Stimulated activated CD4-positive, alpha-beta T cell treated with anti-CD3 and anti-CD28 coated beads, TNF-alpha, amount 100 ng/mL, for 24 hours (primary cell): ENCODE measurements around the gene CNTNAP2.

Source experiments
- DNase-seq, 3 experiments: peaks; one replicate each; pipeline ENCODE4 v3.0.0-alpha.2; 2020; ENCODE audit warnings: low read depth in 3 of 3

Gene CNTNAP2

DNA sequence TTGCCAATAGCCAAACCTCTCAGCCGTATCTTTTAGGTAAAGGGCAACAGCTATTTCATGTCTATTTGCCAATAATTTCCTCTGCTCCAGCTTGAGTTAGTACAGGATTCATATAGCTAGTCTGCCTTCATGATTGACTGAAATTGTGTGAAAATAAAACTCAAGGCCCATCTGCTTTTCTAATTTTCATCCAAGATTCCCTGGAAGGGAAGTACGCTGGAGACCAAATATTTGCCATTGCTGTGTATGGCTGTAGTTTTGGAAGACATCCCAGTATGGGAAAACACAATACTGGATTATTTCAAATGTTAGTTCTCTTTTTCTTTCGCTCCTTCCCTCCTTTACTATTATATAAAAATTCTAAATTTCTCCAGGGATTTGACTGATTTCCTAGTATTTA is 652.4 kb downstream of the CNTNAP2 start:
- no peak for DNase-seq

DNA sequence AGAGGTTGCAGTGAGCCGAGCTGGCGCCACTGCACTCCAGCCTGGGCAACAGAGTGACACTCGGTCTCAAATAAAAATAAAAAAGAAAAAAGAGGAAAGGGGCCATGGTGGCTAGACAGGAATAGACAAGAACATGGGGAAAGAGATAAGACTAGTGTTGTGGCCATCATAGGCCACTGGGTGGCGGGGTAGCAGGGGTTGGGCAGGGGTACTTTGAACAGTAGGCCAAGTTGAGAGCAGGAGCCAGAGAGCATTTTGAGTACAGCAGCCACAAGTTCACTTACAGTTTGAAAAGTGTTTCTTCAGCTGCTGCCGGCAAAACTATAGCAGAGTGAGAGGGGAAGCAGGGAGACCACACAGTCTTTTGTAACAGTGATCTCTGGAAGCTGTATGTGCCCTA is 656.0 kb downstream of the CNTNAP2 start:
- DNase-seq, result no peak

DNA sequence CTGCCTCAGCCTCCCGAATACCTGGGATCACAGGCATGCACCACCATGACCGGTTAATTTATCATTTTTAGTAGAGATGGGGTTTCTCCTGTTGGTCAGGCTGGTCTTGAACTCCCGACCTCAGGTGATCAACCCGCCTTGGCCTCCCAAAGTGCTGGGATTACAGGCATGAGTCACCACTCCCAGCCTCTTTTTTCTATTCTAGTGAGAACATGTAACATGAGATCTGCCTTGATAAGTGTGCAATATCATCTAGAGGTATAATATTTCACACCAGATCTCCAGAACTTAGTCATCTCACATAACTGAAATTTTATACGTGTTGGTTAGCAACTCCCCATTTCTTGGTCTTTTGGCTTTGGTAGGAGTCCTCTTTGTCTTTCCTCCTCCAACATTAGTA is 656.9 kb downstream of the CNTNAP2 start:
- no peak for DNase-seq

DNA sequence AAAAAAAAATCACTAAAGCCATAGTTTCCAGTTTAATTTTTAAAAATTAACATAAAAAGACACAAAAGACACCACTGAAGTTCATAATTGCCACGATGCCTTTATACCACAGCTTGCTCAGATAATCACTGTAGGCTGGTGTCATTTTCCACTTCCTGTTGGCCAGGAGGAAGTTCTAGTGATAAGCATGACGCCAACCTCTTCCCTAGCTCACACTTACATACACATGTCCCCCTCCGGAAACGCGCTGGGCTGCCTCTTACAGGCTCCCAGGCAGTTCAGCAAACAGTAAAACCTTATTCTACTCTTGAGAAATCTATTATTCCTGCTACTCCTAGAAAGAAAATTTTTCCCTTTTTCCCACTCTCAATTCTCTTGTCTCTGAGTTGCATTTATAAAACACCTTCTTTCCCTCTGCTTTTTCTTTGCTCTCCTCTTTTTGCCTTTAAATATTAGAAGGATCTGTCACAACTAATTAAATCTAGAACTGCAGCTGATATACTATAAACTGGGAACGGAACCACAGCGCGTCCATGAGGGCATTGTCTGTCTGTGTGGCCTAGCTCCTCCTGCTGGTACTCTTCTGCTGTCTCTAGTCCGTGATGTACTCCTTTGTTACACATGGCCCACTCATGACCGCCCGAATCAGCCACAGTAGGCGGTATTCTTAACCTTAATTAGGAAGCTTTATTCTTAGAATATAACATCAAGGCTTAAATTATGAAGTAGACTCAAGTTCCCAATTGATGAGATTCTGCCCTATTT is 664.9 kb downstream of the CNTNAP2 start:
- no peak for DNase-seq

DNA sequence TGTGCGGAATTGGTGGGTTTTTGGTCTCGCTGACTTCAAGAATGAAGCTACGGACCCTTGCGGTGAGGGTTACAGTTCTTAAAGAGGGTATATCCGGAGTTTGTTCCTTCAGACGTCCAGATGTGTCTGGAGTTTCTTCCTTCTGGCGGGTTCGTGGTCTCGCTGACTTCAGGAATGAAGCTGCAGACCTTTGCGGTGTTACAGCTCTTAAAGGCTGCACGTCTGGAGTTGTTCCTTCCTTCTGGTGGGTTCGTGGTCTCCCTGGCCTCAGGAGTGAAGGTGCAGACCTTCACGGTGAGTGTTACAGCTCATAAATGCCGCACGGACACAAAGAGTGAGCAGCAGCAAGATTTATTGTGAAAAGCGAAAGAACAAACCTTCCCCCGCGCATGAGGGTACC is 670.7 kb downstream of the CNTNAP2 start:
- DNase-seq, result no peak

DNA sequence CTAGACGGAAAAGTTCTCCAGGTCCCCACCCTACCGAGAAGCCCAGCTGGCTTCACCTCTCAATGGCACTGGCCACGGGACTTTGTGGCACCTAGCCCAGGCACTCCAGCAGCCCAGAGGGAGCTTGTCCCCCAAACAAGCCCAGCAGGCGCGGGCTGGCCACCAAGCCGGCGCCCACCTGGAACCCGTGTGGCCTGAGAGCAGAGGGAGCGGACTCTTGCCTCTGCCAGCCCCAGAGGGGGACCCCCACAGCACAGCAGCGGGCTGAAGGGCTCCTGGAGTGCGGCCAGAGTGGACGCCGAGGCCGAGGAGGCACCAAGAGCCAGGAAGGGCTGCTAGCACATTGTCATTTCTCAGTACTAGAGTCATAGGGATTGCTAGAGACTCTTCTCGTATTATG is 671.4 kb downstream of the CNTNAP2 start:
- DNase-seq, result no peak

DNA sequence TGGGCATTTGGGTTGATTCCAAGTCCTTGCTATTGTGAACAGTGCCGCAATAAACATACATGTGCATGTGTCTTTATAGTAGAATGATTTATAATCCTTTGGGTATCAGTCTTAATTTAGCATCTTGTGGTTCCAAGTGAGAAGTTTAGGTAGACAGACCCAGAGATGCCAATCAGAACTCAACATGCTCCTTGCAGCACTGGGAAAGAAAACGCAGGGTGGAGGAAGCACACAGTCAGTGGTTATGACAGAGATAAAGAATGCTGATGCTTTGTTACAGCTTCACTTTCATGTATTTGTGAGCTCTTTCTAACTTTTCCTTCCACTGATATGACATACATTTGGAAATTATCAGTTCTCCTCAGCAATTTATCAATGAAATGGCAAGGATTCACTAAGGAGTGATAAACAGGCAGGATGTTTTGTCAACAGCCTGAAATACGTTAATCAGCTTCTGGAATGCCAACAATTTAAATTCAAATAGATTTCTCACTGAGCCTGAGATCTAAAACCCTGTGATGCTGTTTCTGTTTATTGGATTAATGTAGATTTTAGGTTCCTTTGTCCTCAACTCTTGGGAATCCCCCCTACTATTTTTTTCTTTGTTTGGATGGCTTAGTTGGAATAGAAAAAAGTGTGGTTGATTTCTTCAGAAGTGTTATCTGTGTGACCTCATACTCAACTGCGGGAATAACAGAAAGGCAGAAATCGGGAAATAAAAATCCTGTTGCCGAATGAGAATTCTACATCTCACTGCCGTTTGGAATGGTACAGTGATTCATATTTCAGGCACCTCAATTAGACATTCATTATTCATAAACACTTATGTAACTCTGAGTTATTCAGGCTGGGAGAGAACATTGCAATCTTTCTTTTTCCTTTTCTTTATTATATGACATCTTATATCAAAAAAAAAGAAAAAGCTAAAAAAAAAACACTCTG is 675.0 kb downstream of the CNTNAP2 start:
- DNase-seq, result no peak

DNA sequence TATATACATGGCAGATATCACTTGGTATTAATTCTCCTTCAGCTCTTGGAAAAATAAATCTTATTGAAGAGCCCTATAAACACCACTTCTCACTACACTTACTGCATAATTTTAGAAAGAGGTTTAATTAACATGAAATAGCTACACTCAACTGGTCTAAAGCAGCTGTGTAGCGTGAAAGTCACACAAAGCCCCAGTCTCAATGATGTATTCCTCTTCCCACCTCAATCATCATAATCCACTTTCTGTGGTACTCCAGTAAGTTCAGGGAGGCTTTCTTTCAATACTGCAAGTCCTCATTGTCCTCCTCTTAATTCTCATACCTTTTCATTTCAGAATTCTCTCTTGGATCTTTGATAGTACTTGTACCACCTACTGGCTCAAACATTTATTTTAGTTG is 688.0 kb downstream of the CNTNAP2 start:
- DNase-seq, result no peak

DNA sequence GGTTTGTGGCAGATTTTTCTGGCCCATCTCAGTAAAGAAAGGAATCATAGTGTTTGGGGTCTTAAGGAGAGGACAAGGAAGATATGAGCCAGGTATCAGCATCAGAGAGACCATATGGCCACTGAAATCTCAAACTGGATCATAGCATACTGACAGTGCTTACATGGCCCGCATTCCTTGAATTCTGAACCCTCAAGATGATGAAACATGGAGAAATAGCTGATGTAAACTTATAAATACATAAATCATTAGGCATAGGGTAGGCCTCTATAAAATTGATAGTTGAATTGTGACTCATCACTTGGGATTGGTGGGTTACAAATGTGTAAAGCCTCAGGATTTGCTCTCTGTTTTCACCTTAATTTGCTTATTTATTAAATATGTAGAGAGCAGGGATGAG is 688.5 kb downstream of the CNTNAP2 start:
- no peak for DNase-seq

DNA sequence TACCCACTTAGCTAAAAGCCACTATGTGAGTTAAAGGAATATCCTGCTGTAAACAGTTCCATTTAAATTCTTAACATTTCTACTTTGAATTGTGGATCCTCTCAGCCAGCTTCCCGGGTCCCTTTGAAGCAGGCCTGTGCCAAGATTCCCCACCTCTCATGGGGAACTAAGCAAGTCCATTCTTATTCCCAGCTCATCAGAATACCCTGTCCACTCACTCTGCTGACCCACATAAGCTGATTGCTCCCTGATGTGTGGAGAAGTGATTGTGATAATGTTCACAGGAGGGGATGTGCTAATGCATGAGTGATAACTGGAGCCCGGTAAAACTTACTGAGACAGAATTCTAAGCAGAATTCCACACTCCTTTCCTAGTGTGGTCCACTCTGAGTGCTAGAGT is 709.7 kb downstream of the CNTNAP2 start:
- DNase-seq, result no peak

DNA sequence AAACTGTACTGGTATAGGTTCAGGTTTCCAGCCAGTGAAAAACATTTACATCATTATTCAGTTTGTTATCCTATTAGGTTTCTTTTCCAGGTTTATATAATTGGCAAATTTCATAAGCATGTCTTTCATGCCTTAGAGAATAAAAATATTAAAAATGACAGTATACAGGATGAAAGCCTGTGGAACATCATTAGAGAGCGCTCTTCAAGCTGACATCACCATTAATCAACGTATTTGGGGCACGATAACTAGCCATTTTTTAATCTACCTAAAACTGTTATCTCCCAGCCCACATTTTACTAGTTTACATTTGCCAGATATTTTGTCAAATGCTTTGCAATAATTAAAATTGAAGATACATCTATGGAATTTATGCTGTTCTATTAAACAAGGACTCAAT is 714.1 kb downstream of the CNTNAP2 start:
- DNase-seq, result no peak

DNA sequence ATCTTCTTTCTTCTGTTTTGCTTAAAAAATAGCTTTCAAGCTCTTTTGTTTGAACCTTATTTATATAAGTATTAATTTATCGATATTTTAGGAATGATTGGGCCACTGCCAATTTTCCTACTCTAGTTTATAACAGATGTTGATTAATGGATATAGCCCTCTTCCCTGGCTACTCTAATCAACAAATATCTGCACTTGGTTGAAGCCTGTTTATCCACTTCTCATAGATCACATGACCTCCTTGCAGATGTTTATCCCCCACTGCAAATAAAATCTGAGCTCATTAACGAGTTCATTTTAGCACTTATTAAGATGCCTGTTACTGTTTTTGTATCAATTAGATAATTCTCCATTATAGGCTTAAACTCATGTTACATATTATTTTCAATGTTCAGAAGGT is 715.3 kb downstream of the CNTNAP2 start:
- DNase-seq, result no peak

DNA sequence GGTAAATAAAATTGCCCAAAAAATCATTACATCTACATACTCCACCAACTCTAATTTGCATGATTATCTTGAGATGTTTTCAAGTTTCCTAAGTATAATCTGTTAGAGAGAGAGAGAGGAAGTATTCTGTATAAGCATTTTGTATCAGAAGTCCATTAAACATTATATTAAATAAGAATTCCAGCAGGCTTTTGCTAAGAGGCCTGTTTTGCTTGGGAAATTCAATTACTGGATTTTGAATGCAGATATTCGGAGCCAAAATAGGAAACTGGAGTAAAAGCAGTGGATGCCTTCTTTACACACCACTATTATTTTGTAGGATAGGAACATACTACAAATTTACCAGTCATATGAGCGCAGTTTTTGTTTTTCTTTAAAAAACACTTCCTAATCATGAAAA is 727.8 kb downstream of the CNTNAP2 start:
- no peak for DNase-seq

DNA sequence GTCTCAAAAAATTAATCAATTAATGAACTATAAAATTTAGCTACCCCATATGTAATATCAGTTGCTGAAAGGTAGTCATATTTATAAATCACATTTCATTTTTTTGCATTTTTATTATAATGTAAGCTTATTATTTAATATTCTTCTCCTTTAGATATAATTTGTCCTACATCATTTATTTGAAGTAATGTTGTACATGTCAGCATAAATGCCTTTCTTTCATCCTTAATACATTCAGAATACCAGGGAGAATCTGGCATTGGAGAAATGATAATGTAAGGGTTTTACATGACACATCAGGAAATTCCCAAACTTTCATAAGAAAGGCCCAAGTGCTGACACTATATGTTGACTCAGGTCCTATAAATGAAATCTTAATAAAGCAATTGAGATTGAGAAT is 742.1 kb downstream of the CNTNAP2 start:
- DNase-seq, result no peak

DNA sequence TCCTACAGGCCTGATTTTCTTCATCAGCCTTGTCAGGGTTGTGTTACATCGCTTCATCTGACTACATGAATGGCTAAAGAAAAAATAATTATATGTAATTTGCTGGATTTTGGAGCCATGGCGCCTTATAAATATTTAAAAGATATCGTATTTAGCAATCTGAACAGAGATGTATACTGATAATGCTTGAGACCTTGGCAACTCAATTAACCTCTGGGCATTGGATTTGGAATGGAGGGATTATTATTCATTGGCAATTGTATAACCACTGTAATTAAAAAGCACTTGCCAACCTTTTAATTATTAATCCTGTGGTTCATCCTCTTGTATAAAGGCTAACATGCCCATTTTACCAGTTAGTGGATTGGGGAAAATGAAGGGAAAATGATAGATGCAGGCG is 745.1 kb downstream of the CNTNAP2 start:
- DNase-seq, result no peak

DNA sequence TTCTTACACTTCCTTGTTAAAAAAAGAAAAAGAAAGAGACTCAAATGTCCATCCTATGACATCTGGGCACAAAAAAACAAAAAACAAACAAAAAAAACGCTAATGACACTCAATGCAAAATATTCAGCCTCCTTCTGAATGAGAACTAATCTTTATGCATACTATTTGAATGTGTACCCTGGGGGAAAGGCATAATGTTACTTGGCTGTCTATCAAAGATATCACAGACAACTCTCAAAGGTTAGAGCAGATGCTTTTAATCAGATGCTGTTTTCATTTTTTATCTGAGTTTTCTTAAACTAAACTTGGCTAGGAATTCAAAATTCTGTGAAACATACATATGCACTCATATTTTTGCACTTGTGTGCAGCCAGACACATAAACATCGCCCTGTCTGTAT is 745.8 kb downstream of the CNTNAP2 start:
- DNase-seq, result no peak

DNA sequence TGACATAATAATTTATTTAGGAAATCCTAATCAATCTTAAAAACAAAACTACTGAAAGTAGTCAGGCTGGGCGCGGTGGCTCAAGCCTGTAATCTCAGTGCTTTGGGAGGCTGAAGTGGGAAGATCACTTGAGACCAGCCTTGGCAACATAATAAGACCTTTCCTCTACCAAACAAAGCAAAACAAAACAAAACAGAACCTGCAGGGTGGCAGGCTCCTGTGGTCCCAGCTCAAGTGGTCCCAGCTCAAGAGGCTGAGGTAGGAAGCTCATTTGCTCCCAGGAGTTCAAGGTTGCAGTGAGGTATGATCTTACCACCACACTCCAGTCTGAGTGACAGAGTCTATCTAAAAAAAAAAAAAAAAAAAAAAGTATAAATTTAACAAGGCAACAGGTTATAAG is 748.0 kb downstream of the CNTNAP2 start:
- DNase-seq, result no peak

DNA sequence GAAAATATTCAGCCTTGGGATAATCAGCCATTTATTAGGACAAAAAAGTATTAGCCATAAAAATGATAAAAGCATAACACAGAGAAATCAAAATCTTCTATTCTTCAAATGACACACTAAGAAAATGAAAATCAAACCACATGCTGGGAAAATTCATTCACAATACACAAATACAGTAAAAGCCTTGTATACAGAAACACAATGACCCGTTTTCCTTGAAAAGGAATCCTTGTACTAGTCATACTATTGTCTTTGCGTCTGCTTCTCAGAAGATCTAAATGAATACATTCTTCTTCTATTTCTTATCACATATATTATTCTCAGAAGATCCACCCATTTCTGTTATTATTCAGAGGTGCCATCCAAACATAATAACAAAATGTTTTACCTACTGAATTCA is 749.1 kb downstream of the CNTNAP2 start:
- no peak for DNase-seq

DNA sequence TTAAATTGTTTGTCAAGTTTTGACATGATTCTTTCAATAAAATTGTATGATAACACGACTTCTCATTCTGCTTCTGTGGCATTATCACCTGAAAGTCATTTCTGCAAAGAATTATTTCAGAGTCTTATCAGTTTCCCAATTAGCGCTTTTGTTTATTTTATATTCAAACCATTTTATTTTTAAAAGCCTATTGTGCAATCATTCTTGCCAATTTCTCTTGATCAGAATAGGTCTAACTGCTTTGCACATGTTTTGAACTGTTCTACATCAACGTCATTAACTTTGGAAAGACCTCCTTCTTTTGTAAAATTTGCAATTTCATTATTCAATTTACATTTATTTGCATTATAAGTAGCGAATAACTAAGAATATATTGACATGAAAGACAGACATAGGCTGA is 758.1 kb downstream of the CNTNAP2 start:
- DNase-seq, result no peak

DNA sequence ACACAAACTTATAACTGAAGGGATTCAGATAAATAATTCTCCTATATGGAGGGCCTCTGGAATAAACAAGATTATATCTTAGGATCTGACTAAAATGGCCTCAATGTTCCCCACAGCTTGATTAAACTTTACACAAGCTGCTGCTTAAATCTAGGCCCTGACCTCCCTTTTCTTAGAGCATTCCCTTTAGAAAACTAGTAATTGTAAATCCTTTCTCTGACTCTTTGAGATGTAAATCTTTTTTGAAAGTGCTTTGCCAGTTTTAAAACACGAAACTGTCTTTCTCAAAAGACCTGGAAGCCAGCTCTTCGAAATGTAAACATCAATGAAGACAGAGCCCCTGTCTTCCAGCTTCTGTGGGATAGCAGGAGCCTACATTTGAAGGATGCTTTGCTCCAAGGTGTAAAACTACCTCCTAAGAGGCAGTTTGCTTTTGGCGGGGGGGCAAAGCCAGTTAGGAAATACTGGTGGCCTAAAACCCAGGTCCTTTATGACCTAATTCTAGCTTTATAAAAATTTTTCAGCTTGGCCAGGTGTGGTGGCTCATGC is 758.7 kb downstream of the CNTNAP2 start:
- no peak for DNase-seq

DNA sequence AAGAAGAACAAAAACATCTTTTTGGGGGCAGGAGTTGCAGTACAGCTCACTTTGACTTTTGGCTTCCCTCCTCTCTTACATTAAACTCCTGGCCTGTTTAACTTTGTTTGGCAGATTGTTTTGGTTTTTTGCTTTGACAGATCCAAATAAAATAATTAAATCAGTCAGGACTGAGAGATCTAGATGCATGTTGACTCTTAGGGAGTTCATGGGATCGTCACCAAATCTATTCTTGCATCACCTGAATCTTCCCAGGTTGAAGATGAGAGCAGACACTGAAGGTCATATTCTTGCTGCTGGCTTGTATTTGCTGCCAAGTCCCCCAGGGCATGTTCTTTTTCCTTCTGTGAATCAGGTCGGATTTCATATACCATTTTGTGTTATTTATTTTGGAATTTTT is 759.4 kb downstream of the CNTNAP2 start:
- no peak for DNase-seq

DNA sequence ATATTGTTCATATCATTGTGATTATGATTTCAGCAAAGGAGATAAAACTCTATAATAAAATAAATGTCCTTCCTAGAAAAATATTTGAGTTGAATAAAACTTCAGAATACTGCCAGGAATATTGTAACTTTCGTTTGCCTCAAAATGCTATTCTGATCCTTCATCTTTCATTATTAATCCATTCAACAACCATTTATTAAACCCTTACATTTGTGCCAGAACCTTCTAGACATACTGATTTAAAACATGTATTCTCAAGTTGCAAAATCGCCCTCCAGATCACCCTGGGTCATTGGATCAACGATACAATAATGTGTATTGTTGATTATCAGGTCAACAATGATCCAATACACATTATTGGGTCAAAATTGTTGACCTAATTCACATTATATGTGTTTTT is 759.8 kb downstream of the CNTNAP2 start:
- no peak for DNase-seq

DNA sequence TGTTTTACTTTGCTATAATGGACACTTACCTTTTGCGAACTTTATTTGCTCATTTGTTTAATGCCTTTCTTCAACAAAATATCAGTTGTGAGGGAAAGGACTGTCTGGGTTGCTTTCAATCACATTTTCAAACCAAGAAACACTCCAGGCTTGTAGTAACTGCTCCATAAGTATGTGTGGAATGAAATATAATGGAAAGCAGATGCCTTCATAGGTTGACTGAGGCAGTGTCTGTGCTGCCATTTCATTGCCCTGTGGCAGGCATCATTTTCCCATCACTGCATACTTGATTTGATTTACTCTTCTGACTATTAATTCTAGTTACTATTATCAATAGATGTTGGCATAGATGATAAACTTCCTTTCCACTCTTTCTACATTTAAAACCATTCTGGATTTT is 762.3 kb downstream of the CNTNAP2 start:
- no peak for DNase-seq
